NT2/D1 (cell line): ENCODE measurements around the gene MAP1B.

Source experiments
- YY1 ChIP-seq: IDR thresholded peaks from 2 replicates; pipeline ENCODE4 v1.6.1; 2011; ENCODE audit not compliant: insufficient read length, insufficient read depth
- ZNF274 ChIP-seq: IDR thresholded peaks from 2 replicates; pipeline ENCODE4 v1.6.1; 2011; ENCODE audit warnings: mild to moderate bottlenecking, low read depth, low read length

- TF ChIP-seq YY1 (no peak), ZNF274 (no peak)
These were observed 124.9 kb downstream of the MAP1B start for GRCh38 chr5:72231991-72232703.
